Transverse colon (tissue), 4 donors: ENCODE data around the gene METTL8. TPM values are rescaled to one million over a fixed set of nuclear protein-coding genes. Genes with fewer than 3 reads are reported as not detected.

Experiments used
- DNase-seq: peaks from one replicate; pipeline ENCODE4 v3.0.0-alpha.2; 2019
- H3K27ac ChIP-seq, 4 donors: fragments of 200-600 bp; sonication (generic); 2 replicates each; pipeline ENCODE4 v1.5.1; 2016 to 2018; ENCODE audit warnings: inconsistent platforms in 4 of 4
- H3K27me3 ChIP-seq: fragments of 200-600 bp; sonication (generic); 2 replicates; pipeline ENCODE4 v1.5.1; 2017; ENCODE audit warnings: inconsistent platforms
- H3K36me3 ChIP-seq, 4 donors: fragments of 200-600 bp; sonication (generic); 2 replicates each; pipeline ENCODE4 v1.5.1; 2017 to 2019; ENCODE audit warnings: inconsistent platforms in 4 of 4
- H3K4me1 ChIP-seq, 4 donors: fragments of 200-600 bp; sonication (generic); 2 replicates each; pipeline ENCODE4 v1.5.1; 2017 to 2020; ENCODE audit warnings: inconsistent platforms in 4 of 4
- H3K4me3 ChIP-seq, 4 donors: fragments of 200-600 bp; sonication (generic); 1 replicate in 1 of 4; 2 replicates in 3 of 4; pipeline versions ENCODE4 v1.5.1 to v1.6.1; 2017 to 2019; ENCODE audit warnings: inconsistent platforms in 4 of 4
- H3K9me3 ChIP-seq, 2 donors: fragments of 200-600 bp; sonication (generic); 2 replicates each; pipeline ENCODE4 v1.5.1; 2017 to 2019; ENCODE audit warnings: inconsistent platforms in 2 of 2
- CTCF ChIP-seq, 5 experiments: fragments of 200-600 bp in 3 of 5; fragments of 450-650 bp in 2 of 5; sonication (generic) in 3 of 5; IDR thresholded peaks; 1 replicate in 2 of 5; 2 replicates in 3 of 5; pipeline ENCODE4 v1.5.1; 2016 to 2017; ENCODE audit warnings: antibody characterized with exemption in 5 of 5, inconsistent platforms in 3 of 5, mild to moderate bottlenecking in 2 of 5, moderate library complexity in 1 of 5
- EP300 ChIP-seq: sonication (generic); formaldehyde crosslinking; IDR thresholded peaks from one replicate; pipeline ENCODE4 v1.6.1; 2017; ENCODE audit warnings: antibody characterized with exemption, low read depth
- POLR2A ChIP-seq: fragments of 450-650 bp; IDR thresholded peaks from one replicate; pipeline ENCODE4 v1.6.1; 2016; ENCODE audit warnings: antibody characterized with exemption, mild to moderate bottlenecking, moderate library complexity
- POLR2AphosphoS5 ChIP-seq, 3 donors: sonication (generic); formaldehyde crosslinking; IDR thresholded peaks; one replicate each; pipeline ENCODE4 v1.6.1; 2016; ENCODE audit warnings: antibody characterized with exemption in 3 of 3
- WGBS, 2 donors: methylation state at CpG; one replicate each; pipeline ENCODE4 v1.1.5; 2018; ENCODE audit warnings: low coverage in 1 of 2; 5-methylcytosine and 5-hydroxymethylcytosine counted together
- in situ Hi-C, 4 donors: fragments of 200-750 bp; cut with MboI; loops; one replicate each; pipeline versions ENCODE4 v1.15.0 to v1.15.1; 2017; ENCODE audit warnings: low sequenced_read_pairs in 3 of 4, low pct_ligation_motif_present in 1 of 4, low pct_unique_long_range_greater_than_20kb in 1 of 4
- intact Hi-C: fragments of 100-400 bp; cut with DNase I; formaldehyde crosslinking; loops from one replicate; pipeline ENCODE4 v1.15.1; 2023; ENCODE audit warnings: low total_unique reads
- total RNA-seq, 4 donors: library from RNA; depleted of rRNA; stranded (reverse); fragments of >200 nt; gene quantifications; one replicate each; pipeline ENCODE4 v1.1.0, GENCODE V29; 2016

Gene METTL8
- total RNA-seq, 4 donors from 2014 or later = 6.7 to 64.5 (median 22.1) TPM

GRCh38 chr2:171447675-171448074, 13.9 kb upstream of the METTL8 start:
- Histone ChIP-seq H3K36me3 (peaks cover 0 to 62% (median 16%) of the 10 kb centered on the region in 4 donors), H3K27ac (no peak overlapping the region), H3K4me1 (no peaks in the 10 kb centered on the region), H3K9me3 (no peaks in the 10 kb centered on the region), H3K27me3 (no peaks in the 10 kb centered on the region), H3K4me3 (no peak overlapping the region)
- in situ Hi-C loops (no loop called here), intact Hi-C loops (no loop called here)
- TF ChIP-seq POLR2AphosphoS5 (IDR thresholded peaks at IDR 0.05) = no peak
- no peak for TF ChIP-seq POLR2A
- no peak for TF ChIP-seq EP300
- TF ChIP-seq CTCF (IDR thresholded peaks at IDR 0.05) = no peak
- DNase-seq = no peak
- 84 to 88% methylated on average over 2 of the region's 2 CpGs for WGBS, 2 donors

- TF ChIP-seq POLR2A = no peak
- TF ChIP-seq EP300 = no peak
- no peak for TF ChIP-seq CTCF (IDR thresholded peaks at IDR 0.05)
- TF ChIP-seq POLR2AphosphoS5 (IDR thresholded peaks at IDR 0.05) = no peak
- intact Hi-C loops (no loop called here), in situ Hi-C loops (no loop called here)
- Histone ChIP-seq H3K4me3 (no peak overlapping the region), H3K9me3 (no peaks in the 10 kb centered on the region), H3K27me3 (no peaks in the 10 kb centered on the region), H3K27ac (no peak overlapping the region), H3K36me3 (peaks cover 0 to 41% (median 4%) of the 10 kb centered on the region in 4 donors), H3K4me1 (no peaks in the 10 kb centered on the region)
- no peak for DNase-seq
These were observed 7.7 kb upstream of the METTL8 start for GRCh38 chr2:171441470-171441869.

- DNase-seq = no peak
- whole genome bisulfite sequencing, 2 donors = 92 to 100% methylated on average over 1 of the region's 1 CpG
- Histone ChIP-seq H3K27me3 (no peaks in the 10 kb centered on the region), H3K4me1 (peaks cover 7 to 25% (median 13%) of the 10 kb centered on the region in 4 donors), H3K9me3 (no peaks in the 10 kb centered on the region), H3K36me3 (peaks cover 0 to 21% (median 0%) of the 10 kb centered on the region in 4 donors), H3K27ac (no peak overlapping the region), H3K4me3 (no peak overlapping the region)
- TF ChIP-seq CTCF (IDR thresholded peaks at IDR 0.05) = no peak
- TF ChIP-seq EP300 = no peak
- no peak for TF ChIP-seq POLR2AphosphoS5 (IDR thresholded peaks at IDR 0.05)
- TF ChIP-seq POLR2A = no peak
- in situ Hi-C loops (no loop called here), intact Hi-C loops (loop anchor here (10.0 kb wide), 2 partner anchors 88 to 282 kb away; partner anchors contain the start of gene CYBRD1)
These were observed 2.5 kb upstream of the METTL8 start for GRCh38 chr2:171436307-171436706.

GRCh38 chr2:171434013-171434989, 511 bp upstream of the METTL8 start, which contains the start of gene DCAF17:
TSS of gene DCAF17 (plus strand) at chr2:171434226. CDS start at chr2:171434578, 352 bp downstream.
- intact Hi-C loops = loop anchor here (10.0 kb wide), 2 partner anchors 90 to 280 kb away; partner anchors contain the start of gene CYBRD1
- 0 to 1% methylated on average over 1 to 70 of the region's 92 CpGs for WGBS, 2 donors
- TF ChIP-seq EP300 (no peak), POLR2AphosphoS5 (IDR thresholded peaks at IDR 0.05) (peak; percentile 57 to 82 (median 60)), POLR2A (peak; percentile 90), CTCF (IDR thresholded peaks at IDR 0.05) (peak in 1 of 5 experiments; percentile 2)

More at GRCh38 chr2:171434013-171434989, 511 bp upstream of the METTL8 start, which contains the start of gene DCAF17:
- peaks cover 0 to 20% (median 0%) of the 10 kb centered on the region in 4 donors for H3K36me3 ChIP-seq
- peak within 1 kb of the TSS; percentile 61 to 79 (median 72) for H3K4me3 ChIP-seq
- no peaks in the 10 kb centered on the region for H3K9me3 ChIP-seq
- peaks cover 7 to 25% (median 13%) of the 10 kb centered on the region in 4 donors for H3K4me1 ChIP-seq
- peak; percentile 97 for DNase-seq
- H3K27me3 ChIP-seq = no peaks in the 10 kb centered on the region
- in situ Hi-C loops = no loop called here
- H3K27ac ChIP-seq = peak within 1 kb of the TSS; percentile 96 to 99 (median 98)
